DMS79 treated with DMSO at 0.1 percent for 48 hours (cell line): Measurements from ENCODE around the gene RNASE13.
"Not testable (repeated sequence)": the region's sequence is repeated elsewhere in the genome, so short reads cannot be mapped to it uniquely, and the experiment has no call there.

Experiments
- DNase-seq: peaks from one replicate; lab custom pipeline; 2025; lab: John Stamatoyannopoulos, UW

Gene RNASE13

DNA sequence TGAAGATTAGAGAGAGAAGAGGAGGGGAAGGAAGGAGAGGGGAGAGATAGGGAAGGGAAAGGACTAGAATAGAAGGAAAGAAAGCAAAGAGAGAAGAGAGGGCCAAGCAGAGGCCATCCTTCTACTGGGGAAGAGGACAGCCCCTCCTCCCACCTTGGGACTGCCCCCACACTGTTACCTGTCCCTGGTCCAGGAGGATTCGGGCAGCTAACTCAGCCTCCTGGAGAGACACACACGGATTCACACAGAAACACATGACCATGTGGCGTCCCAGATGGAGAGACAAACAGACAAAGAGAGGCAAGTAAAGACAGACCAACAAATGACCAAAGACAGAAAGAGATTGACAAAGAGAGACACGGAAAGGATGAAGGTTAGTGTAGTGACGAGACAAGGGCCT lies 11.9 kb downstream of the RNASE13 start:
- no peak for DNase-seq

DNA sequence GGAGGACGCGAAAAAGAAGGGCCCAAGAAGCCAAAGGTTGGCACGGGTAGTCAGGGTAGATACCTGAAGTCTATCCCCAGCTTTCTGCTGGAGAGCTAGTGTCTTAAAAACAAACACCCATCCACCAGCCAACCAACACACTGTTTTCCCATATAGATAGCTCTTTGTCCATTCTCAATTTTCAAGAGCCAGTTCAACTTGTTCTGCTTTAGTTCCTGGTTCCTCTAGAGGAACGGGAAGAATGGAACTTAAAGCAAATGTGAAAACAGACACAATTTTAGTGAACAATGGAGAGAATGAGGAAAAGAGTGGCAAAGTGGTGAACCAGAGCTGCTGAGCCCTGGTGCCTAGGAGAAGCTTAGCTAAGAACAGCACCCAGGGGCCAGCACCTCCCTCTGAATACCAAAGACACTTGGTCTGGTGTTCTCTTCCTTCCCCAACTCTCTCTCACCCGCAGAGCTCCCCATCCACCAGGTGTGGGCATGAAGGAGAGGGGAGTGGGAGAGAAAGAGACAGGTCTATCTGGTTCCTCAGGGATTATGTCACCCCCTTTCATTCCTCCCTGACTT lies 13.5 kb downstream of the RNASE13 start:
- DNase-seq: no peak

DNA sequence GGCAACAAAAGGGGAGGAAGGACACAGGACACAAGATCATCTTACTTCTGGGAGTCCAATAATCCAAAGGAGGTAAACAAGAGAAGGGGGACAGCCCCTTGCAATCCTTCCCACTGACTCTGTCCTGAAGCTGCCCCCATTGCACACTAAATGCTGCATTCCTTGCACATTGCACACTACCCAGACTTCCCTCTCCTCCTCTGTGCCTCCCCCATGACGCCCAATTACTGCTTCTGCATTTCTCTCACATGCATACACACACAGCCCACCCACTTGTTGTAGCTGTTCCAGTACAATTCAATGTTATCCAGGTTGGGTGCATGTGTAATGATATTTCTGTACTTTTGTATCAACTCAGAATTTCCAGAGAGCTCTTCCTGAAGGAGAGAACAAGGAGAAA lies 15.2 kb downstream of the RNASE13 start:
- DNase-seq: no peak

DNA sequence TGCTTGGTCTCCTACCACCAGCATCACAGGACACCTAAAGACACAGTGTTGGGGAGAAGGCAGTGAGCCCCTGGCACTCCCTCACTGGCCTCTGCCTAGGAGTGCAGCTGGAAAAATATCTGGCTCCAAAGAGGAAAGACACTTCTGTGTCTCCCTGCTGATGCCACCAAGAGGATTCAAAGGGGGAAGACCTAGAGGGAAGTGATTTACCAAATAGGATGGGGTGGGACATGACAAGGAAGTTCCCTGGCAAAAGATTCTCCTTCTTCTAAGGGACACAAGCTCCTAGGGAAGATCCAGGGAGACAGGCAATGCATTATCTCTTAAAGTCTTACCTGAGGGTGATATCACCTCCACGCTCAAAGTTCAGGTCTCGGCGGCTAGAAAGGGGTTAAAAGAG lies 15.8 kb downstream of the RNASE13 start:
- DNase-seq: no peak

DNA sequence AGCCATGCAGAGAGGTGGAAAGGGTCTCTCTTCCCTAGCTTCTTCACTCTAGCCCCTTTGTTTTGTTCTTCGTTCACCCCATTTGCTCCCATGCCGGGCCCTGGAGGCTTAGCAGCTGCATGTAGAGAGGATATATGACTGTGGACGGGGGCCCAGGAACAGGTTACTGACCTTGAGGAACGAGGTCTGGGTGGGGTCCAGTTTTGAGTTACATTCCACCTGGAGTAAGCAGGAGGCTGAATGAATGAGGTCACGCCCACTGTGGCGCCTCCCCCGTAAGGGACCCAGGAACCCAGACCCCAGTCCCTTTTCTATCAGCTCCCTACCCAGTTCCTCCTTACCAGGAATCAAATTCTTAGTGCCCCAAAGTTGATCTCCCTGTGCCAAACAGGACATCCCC lies 16.3 kb downstream of the RNASE13 start:
- DNase-seq: no peak

DNA sequence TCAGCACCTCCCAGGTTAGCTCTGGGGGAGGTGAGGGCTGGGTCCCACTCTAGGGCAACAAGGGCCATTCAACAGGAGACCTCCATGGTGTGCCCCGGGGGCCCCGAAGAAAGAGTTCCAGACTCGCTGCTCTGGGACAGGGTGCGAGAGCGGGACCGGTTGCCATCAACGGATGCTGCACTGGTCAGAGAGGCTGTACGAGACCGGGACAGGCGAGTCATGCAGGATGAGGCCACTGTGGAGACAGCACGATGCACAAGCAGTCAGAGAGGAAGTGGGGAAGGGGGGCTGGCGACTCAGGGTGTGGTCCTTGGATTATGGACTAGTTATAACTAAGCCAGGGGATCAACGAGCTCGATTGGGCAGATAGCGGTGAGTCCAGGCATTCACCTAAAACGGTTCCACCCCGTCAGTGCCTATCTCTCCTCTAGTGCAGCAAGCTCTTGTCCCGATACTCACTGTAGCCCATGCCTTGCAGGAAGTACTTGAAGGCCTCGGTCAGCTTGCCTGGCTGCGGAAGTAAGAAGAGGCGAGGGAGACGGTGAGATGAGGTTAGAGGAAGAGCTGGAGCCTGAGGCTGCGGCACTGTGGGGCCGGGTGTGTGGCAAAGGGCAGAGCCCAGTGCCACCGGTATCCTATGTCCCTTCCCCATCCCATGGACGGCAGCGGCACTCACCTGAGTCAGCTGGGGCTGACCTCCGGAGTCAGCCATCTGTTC lies 16.9 kb downstream of the RNASE13 start:
- no peak for DNase-seq

DNA sequence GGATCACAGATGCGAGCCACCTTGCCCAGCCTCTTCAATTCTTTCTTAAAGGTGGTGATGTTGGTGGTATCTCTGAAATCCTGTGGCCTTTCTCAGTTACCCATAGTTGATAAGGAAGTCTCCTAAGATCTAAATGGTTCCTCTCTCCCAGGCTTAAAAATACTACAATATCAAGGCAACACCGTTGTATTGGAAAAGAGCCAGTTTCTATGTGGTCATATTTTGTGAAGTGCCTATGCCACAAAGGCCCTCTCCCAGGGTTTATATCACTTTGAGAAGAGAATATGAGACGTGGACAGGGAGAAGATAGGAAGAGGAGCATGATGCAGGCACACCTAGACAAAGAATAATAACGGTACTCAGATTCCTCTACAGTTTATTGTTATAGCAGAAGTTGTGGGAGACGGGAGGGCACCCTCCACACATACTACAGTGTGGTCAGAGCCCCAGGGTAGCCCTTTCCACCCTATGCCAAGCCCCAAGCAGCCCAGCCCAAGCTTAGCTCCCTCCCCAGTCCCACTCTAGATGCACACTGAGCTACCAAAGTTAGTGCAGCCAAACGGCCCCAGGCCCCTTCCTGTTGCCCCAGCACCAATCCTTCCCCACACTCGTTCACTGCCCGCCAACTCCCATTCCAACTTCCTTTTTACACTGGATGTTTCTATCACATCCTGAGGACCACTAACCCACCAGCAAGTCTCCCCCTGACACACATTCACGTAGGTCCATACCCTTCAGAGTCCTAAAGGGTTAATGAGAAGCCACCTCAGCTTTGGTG lies 18.0 kb downstream of the RNASE13 start:
- no peak for DNase-seq

DNA sequence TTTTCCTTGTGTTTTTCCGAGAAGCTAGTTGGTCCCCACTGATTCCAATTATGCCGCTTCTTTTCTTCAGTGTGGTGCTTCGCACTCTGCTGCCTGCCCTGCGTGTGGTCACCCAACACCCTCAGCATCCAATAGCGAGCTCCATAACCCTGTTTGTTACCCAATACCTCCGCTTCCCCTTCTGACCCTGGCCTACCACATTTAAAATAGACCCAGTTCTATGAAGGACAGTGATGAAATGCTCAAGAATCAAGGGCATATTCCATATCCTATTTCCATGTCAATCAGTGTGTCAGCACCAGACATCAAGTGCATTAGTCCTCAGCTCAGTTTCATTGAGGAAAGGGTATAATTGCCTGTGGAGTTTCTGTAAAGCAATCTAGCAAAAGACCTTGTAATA lies 19.3 kb downstream of the RNASE13 start:
- DNase-seq: no peak

DNA sequence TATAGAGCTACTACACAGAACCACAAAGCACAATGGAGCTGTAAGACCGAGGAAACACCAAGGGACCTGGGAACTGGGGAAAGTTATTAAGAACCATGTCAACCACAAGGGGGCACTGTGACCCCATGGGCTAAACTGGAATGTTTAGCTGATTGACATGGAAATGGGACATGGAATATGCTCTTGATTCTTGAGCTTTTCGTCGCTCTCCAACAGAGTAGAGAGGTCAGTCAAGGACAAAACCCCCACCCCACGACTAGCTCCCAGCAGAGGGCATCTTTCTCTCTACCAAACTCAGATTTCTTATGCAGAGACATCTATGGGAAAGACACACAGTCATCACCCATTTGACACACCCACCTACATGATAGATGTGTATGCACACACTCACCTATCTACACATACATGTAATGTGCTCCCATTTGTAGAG lies 19.8 kb downstream of the RNASE13 start:
- DNase-seq: peak; percentile 91

DNA sequence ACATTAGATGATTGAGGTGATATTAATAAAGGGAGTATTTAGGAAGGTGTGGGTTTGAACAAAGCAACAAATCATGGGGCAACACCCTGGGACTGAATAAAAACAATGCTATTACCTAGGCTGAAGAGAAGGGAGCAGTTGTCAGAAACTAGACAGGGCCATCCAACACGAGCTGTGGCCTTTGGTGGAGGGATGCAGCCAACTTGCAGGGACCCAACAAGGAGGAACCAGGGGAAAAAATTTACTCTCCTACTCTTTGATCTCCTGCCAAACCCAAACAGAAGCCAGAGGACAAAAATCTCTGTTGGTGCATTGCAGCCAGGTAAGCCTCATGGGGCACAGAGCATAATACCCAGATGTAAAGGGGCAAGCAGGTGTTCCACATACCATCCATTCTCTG lies 23.5 kb downstream of the RNASE13 start:
- DNase-seq: no peak

DNA sequence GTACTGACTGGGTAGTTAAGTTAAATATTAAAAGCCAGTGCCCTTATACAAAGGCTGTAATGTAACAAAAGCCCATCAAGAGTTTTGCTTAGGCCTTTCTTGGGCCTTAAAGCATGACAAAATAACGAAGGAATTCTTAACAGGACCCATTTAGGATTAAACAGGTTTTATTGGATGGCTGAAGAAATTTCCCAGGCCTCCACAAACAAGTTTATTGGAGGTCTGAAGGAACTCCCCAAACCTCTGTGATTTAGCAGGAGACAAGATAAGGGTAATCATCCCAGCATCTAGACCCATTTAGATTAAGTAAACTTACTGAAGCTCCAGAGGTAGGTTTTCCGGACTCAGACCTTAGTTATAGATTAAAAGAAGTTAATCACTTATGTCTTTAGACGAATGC lies 24.9 kb downstream of the RNASE13 start:
- DNase-seq: not testable (repeated sequence)

DNA sequence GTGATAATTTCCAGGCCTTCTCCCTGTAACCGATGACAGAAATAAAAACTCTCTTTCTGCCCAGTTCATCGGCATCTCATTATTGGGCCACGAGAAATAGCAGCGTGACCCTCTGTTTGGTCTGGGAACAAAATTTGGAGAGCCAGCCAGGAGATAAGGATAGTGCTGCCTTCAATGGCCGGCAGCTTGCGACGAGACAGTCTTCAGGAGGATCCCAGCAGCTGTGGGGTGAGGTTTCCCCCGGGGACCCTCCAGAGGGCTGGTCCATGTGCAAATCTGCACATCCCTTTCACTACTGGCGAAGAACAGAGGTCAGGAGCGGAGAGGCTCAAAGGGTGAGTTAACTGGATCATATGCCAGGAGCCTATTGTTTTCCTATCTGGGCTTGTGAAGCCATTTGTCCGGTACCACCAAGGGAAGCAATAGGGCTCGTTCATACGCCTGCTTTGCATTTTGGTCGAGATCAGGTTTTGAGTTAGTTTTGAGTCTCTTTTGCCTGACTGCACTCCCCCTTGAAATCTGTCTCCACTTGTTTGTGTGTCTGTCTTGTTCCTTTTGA lies 30.7 kb downstream of the RNASE13 start:
- DNase-seq: no peak

DNA sequence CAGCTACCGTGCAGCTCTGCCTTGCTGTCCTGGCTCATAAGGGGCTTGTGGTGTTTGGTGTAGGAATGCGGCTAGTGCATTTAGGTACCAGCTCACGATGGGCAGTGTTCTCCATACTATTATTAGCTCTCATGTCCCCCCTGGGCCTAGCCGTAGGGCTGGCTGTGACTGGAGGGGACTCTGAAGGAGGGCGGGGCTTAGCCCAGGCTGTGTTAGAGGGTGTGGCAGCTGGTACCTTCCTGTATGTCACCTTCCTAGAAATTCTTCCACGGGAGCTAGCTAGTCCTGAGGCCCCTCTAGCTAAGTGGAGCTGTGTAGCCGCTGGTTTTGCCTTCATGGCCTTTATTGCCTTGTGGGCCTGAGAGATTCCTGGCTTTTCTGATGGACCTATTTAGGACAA lies 33.4 kb downstream of the RNASE13 start:
- no peak for DNase-seq

DNA sequence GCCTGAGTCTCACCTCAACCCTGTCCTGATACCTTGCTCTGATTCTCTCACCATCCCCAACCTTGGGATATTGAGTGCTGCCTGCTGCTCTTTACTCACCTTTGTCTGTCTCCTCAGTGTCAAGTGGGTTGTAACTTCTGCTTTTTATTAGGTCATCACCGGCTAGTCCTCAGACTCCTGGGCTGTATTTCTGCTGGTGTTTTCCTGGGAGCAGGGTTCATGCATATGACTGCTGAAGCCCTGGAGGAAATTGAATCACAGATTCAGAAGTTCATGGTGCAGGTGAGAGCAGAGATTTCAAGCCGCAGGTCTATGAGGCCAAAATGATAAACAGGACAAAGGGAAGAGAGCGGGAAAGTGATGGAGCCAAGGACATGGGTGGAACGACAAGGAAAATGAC lies 35.0 kb downstream of the RNASE13 start:
- DNase-seq: no peak

DNA sequence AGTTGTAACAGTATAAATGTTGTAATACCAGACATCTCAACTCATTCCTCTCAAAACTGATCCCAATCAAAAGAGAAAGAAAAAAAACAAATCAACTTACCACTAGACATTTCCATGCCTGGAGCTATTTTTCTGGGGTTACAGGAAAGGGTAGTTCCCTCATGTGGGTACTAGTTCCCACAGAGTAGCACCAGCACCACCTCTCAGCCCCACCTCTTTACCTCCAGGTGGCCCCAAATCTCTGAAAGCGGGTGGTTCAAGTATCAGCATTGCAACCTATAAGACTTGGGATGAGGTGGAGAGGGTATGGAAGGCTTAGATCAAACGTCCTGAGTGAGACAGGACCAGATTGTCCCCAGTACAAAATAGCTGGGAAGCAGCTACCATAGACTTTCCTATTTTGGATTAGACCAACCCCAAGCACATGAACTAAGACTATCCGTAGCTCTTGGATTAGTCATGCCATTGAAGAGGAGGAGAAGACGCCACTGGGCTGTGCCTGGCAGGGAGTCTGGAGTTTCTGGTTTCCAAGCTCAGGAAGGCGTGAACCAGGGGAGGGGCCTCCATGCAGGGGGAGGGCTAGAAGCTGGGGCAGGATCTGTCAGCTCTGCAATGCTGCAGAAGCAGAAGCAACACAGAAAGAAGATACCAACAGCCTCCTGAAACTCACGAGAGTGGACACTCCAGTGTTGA lies 35.8 kb downstream of the RNASE13 start, which contains the start of gene SLC39A2:
Gene SLC39A2 (plus strand): TSS at position 620 of the 693 bp plus-strand sequence. CDS start 154 bp downstream, outside the sequence.
- no peak for DNase-seq

DNA sequence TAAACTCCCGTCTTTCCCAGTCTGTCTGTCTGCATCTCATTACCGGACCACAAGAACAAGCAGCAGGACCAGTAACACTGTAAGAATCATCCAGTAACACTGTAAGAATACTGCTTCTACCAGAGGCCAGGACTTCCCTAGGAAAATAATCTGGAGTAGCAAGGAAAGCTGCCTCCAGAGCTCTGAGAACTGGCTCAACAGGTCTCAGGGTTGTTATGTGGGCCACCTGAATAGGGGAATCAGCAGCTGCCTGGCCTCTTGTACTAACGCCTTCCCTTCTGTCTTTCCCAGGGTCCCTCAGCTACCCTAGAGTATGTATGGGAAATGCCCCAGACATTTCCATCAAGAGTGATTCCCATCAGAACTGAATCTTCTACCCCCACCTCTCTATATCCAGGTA lies 36.5 kb downstream of the RNASE13 start:
- no peak for DNase-seq

DNA sequence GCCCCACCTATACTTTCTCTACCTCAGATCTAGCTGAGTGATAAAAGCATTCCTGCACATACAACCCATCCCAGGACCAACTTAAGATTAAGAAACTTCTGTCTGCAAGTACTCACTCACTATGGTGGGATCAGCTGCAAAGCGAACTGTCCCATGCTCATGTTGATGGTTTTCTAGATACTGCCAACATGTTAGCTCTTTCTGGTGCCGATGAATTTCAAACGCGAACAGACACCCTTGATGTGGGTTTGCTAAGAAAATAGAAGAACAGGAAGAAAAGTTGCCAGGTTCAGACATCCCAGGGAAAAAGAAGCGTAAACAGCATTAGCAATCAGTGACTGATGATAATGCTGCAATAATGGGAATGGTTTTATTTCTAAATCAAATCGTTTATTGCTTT lies 37.0 kb downstream of the RNASE13 start:
- no peak for DNase-seq

DNA sequence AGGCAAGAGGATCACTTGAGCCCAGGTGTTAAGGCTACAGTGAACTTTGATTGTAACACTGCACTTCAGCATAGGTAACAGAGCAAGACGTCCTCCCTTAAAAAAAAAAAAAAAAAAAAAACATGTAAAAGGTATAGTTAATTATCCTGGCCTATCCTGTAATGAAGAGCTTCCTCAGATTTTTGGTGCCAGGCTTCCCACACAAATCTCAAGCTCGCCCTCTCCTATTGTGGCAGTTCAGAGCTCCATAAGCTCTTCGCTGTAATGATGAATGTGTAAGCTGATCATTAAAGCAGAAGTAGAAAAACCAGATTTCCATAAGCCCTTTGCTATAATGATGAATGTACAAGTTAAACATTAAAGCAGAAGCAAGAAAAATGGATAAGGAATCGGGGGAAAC lies 37.5 kb downstream of the RNASE13 start:
- no peak for DNase-seq

DNA sequence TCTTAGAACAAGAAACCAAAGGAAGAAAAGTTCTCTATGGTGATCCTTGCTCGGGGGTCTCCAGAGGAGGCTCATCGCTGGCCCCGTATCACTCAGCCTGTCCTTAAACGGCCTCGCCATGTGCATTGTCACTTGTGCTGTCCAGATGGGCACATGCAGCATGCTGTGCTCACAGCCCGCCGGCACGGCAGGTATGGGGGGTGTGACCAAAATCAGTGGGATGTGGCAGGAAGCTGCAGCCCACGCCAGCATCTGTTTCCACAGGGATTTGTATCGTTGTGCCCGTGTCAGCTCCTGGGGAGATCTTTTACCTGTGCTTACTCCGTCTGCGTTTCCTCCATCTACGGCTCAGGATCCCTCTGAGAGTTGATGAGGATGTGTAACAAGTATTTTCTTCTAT lies 38.1 kb downstream of the RNASE13 start:
- no peak for DNase-seq

DNA sequence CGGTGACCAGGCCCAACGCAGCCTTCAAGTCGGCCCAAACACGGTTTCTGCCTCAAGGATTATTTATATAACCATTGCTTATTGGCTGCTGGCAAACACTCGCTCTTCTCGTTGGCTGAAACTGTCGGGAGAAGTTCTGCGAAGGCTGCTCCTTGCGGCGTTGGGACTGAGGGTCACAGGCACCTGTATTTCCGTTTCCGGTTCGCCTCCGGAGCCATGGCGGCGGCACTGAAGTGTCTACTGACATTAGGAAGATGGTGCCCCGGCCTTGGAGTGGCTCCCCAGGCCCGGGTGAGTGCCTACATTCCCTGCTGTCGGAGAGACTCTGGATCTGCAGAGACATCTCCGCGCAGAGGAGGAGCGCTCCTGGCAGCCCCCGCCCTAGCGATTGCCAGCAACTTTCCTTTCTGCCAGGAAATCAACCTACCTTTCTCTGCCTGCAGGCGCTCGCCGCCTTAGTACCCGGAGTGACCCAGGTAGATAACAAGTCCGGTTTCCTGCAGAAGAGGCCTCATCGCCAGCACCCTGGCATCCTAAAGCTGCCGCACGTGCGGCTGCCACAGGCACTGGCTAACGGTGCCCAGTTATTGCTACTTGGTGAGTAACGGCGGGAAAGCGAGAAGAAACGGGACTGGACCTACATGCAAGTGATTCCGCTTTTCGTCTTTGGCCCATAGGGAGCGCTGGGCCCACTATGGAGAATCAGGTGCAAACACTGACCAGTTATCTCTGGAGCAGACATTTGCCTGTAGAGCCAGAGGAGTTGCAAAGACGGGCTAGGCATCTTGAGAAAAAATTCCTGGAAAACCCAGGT lies 44.6 kb downstream of the RNASE13 start, which contains the start of gene METTL17:
Gene METTL17 (plus strand): TSS at position 194 of the 814 bp plus-strand sequence. CDS start 23 bp downstream, at position 217.
- DNase-seq: peak; percentile 98

DNA sequence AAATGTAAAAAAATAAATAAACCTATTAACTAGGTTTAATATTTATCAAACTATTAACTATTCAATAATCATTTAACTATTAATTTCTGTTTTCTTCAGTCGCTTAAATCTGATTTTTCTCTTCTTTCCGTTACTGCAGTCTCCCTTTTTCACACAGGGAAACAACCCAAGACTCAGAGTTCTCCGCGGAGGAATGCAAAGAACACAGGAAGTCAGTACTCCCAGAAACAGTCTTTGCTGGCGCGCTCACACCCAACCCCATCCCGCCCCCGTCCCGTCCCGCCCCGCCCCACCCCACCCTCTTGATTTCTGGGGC lies 45.2 kb downstream of the RNASE13 start:
- DNase-seq: no peak
